Activated effector memory CD4-positive, alpha-beta T cell treated with anti-CD3 and anti-CD28 coated beads, Interleukin-2, amount 50 U/mL, for 16 hours (primary cell): Measurements from ENCODE around the gene INKA2.

Experiments
- DNase-seq: peaks from one replicate; pipeline ENCODE4 v3.0.0-alpha.2; 2020

The INKA2 gene

DNA sequence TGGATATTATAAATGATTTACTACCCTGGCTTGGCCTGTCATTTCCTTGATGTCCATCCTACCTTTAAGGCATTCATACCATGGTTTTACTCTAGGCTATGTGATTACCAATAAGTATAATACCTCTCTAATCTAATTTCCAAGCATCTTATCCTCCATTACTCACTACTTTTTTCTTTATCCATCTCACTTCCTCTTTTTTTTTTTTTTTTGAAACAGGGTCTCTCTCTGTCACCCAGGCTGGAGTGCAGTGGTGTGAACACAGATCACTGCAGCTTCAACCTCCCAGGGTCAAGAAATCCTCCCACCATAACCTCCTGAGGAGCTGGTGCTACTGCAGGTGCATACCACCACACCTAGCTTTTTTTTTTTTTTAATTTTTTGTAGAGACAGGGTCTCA lies 39.9 kb downstream of the INKA2 start:
- no peak for DNase-seq

DNA sequence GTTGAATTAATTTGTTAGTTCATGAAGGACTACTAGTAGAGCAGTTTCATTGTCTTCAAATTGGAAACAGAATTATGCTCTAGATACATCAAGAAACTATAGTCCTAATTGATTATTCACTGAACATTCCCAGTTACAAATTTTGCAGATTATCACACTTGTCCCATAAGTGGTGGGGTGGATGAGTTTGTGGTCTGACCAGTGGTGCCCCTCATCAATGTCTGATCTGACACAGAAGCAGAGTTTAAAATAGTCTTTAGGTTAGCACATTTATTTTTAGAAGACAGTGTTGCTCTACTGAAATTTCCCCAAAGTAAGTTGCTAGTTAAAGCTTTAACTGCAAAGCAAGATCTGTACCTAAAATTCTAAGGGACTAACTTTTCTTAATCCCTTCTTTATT lies 42.9 kb downstream of the INKA2 start:
- no peak for DNase-seq

DNA sequence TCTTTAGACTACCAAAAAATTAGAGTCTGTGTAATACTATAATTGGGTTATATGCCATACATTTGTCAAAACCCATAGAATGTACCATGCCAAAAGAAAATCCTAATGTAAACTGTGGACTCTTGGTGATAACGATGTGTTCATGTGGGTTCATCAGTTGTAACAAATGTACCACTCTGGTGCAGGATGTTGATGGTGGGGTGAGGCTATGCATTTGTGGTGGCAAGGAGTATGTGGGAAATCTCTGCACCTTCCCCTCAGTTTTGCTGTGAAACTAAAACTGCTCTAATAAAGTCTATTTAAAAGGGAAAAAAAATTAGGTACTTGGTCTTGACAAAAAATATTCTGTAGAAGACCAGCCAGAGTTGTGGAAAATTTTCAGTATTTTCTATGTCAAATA lies 43.4 kb downstream of the INKA2 start:
- no peak for DNase-seq

DNA sequence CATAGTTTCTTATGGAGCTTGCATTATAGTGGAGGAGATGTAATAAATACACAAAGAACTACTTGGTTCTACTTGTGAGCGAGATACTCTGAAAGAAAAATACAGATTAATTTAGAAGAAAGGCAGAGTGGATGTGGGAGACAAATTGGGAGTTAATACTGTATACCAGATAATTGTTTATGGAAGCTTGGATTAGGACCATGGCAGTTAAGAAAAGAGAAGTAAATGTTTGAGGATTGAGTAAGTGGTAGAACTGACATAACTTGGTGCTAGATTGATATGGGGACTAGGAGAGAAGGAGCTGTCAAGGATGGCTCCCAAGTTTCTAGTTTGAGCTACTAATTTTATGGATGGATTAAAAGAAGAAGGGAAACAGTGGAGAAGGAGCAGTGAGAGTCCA lies 47.3 kb downstream of the INKA2 start:
- DNase-seq, result no peak

DNA sequence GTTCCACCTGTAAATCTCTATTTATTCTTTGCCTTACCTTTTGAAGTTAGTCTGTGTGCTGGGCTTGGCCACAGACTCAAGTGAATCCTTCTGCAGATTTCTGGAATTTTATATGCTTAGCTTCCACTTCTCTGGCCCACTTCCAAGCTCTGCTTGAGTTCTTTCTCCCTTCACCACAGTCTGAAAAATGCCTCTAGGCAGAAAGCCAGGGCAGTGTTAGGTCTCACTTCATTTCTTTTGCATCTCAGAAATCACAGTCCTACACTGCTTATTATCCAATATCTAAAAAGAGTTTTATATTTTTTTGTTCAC lies 48.9 kb downstream of the INKA2 start:
- no peak for DNase-seq
